NB4 (cell line): Measurements from ENCODE around the gene AURKA.

Source experiments
- CTCF ChIP-seq: IDR thresholded peaks from one replicate; pipeline ENCODE4 v1.5.1; 2012; ENCODE audit warnings: low read depth, low read length
- MAX ChIP-seq: IDR thresholded peaks from 2 replicates; pipeline ENCODE4 v1.6.1; 2011; ENCODE audit warnings: low read depth, low read length
- POLR2A ChIP-seq: IDR thresholded peaks from 2 replicates; pipeline ENCODE4 v1.6.1; 2011; ENCODE audit warnings: mild to moderate bottlenecking; ENCODE audit not compliant: insufficient read length; ENCODE audit errors: extremely low read depth

- TF ChIP-seq CTCF (no peak), MAX (no peak), POLR2A (no peak)
Measured at GRCh38 chr20:56417402-56417801, 25.4 kb upstream of the AURKA start.
